HG03097 (cell line): ENCODE measurements around the gene CAMTA1.

Source experiments
- ATAC-seq: cut with Tn5 transposase; IDR thresholded peaks from one replicate; pipeline ENCODE4 v1.9.1; 2021; ENCODE audit not compliant: unreplicated experiment, low FRiP score

The CAMTA1 gene

DNA sequence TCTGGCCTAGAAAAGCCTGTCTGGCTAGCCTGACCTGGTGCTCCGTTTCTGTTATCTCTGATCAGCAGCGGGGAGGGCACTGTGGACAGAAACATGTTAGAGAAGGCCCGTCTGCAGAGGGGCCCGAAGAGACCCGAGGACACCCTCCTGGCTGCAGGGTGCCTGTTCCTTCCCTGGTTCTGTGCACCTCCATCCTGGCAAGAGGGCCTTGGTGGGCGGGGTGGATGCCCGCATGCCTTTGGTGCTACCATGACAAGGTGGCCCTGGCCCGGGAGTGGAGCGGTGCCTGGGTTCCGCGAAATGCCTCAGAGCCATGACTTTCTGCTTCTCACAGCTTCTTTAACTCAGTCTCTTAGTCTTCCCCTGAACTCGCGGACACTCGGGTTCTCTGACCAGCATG is 233.6 kb downstream of the CAMTA1 start:
- ATAC-seq, result no peak

DNA sequence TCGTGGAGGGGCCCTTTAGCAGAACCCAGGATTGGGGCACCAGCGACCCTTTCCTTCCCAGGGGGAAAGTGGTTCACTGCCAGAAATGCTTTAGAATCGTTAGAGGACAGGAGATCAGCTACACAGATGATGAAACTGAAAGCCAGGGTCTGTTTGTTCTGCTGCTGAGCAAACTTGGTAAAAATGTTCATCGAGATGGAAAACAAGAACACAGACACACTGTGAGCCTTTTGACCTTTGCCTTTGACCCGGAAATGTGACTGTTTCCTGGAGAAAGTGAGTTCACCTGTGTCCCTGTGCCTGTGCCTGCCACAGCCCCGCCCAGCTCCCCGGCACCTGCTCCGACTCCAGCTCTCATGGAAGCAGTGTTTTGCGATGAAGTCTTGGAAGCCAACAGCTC is 234.3 kb downstream of the CAMTA1 start:
- no peak for ATAC-seq

DNA sequence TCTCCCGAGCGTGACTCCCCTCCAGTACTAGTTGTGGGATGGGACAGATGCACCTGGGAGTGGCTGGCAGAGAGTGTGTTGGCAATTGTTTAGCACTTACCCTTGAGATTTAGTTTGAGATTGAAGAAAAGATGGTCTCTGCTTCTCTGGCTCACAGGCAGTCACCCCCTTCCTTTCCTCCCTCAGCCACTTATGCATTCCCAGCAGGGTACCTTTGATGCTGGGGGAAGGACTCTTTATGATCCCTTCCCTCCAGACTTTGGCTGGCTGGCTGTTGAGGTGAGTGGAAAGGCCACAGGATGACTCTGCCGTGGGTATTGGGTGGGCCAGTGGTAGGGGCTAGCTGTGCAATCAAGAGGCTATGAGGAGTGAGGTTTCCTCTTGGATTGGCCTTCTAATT is 236.8 kb downstream of the CAMTA1 start:
- ATAC-seq, result no peak

DNA sequence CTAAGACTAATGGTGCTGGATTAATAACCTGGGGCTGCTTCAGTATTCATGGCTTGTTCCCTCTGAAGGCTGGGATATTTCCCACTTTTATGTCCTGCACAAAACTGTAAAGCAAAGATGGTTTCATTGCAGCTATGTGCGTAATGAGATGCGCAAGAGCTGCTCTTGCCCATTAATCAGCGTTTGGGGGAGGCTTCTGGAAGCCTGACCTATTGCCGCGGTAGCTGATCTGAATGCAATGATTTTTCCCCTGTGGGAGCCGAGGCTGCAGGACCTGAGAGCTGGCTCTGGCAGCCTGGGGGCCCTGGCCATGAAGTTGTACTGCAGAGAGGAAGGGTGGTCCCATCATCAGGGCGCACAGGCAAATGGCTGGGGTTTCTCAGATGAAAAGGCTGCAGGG is 239.8 kb downstream of the CAMTA1 start:
- ATAC-seq, result no peak

DNA sequence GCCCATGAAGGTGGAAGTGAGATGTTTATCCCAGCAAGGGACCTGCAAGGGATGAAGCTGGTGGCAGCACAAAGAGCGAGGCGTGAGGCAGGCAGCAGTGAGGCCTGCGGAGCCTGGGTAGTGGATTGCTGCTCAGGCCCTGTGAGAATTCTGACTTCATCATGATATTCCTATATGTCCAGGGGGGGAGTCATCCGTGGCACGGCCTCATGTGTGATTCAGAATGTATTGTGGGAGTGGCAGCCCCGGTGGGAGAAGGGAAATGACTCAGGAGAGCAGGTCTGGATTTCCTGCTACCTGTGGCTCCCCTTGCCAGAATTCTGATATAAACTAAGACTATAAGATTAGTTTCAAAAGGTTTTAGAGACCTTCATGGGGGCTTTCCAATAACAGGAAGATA is 240.9 kb downstream of the CAMTA1 start:
- ATAC-seq, result no peak

DNA sequence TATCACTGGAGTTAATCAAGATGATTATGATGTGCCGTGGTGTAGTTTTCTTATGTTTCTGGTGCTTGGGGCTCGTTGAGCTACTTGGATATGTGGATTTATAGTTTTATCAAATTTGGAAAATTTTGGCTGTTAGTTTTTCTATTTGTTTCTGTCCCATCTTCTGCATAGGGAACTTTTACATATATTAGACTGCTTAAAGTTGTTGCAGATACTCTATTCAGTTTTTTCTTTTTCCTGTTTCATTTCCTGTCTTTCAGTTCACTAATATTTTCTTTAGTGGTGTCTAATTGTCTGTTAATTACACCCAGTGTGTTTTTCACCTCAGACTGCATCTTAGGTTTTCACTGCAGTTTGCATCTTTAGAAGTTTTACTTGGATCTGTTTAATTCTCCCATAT is 247.7 kb downstream of the CAMTA1 start:
- ATAC-seq, result no peak

DNA sequence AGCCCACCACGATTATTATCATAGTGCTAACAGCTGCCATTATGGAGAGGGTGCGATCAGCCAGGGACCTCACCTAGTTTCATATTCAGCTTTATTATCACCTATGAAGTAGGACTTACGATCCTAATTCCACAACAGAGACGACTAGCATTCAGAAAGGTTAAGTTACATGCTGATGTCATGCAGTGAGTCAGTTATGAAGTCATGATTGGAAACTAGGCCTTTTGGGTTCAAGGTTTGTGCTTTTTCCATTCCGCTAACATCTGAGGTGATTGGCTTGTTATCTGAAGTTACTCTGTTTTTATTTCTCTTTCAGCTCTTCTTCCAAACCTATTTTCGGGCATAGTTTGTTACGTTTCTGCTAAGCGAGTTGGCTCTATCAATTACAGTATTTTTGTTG is 251.1 kb downstream of the CAMTA1 start:
- ATAC-seq, result no peak

DNA sequence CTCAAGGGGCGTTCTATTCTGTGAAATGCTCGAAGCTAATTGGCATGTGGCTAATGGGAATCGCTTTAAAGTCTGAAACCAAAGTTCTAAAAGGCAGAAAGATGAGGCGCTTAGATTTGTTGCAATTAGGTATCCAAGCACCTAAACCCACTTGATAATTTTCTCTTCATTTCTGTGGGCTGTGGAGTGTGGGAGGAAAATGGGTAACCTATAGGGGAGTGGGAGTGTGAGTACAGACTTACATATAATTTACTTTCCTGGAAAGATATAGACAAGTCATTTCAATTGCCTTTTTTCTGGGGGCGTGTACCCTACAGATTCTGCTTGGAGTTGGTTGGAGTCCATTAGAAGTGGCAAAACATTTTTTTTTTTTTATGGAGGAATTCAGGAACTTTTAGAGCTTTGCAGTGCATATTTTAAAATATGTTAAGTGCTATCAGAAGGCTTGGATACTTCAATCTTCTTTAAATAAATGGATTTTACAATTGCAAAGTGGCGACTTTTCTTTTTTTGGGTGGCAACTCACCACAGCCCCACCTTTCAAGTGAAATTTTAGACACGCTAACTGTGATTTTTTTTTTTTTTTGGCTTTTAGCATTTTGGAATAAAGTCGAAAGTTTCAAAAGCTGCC is 254.5 kb downstream of the CAMTA1 start:
- no peak for ATAC-seq

DNA sequence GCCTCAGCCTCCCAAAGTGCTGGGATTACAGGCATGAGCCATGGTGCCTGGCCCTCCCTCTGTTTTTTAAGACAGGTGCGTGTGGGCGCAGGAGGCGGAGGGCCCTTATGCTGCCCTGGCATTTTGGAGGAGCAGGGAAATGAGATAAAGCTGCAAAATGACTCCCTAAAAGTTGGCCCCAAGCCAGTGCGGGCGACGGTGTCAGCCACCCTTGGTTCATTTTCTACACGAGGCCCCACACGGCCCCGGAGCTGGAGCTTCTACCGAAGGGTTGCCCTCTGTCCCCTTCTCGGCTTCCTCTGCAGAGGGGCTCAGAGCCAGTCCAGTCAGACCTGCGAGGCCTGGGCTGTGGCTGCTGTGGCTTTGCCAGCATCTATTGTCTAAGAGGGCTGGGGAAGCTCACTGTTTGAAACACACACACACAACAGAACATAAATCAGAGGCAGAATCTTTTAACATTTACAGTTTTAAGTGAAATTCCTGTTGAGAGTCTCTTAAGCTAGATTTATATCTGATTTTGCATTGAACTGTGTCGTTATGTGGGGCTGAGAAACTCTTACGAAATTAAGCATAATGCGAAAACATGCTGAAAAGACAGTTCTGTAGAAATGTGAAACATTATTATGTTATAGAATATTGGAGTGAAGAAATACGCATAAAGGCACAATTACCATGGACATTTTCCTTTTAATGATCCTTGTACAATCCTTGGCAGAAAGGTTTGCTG is 255.9 kb downstream of the CAMTA1 start:
- no peak for ATAC-seq

DNA sequence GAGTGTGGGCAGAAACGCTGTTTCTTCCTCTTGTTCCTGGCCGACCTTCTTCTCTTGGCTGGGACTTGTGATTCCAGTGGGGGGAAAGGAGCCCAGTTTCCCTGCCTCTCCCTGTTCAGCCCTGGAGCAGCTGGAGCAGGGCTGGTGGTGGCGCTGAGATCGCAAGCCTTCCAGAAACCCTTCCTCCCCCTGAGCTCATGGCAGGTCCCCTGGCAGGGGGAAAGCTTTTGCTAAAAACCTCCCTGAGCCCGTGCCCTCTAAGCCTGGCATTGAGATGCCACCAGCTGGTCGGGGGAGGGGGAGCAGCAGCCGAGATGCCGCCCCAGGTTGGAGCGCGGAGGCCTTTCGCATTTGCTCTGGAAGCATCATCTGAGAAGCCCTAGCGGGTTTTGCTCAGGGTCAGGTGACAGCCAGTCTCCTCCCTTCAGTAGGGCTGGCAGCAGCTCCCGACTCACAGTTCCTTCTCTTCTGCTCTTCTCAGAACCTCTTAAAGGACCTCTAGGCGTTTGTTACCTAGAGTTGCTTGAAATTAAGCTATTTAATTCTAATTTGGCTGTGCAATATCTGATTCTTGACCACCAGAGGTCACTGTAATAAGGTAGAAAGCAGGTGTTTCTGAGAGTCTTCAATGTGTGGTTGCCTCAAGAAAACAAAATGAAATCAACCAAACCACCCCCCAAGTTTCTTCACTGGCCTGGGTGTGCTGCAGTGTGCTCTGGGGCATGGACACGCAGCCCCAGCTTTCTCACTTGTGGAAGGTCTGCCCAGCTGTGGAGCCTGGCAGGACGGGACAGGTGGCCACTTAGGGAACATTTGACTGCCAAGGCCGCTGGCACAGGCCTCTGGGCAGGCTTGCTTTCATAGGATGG is 257.3 kb downstream of the CAMTA1 start:
- ATAC-seq, result no peak

DNA sequence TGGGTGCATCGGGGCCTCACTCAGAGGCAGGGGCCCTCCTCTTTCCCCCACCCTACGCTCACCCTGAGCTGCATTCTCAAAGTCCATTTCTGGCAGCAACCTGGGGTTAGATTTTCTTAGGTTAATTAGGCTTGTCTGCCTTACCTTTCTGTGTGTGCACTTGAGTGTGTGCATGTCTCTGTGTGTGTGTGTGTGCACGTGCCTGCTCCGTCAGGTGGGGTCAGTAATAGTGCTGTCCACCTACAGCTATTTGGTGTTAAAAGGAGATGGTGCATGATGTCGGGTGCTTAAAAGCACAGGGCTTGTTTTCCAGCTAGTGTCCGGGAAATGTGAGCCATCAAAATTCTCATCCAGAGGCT is 257.9 kb downstream of the CAMTA1 start:
- no peak for ATAC-seq

DNA sequence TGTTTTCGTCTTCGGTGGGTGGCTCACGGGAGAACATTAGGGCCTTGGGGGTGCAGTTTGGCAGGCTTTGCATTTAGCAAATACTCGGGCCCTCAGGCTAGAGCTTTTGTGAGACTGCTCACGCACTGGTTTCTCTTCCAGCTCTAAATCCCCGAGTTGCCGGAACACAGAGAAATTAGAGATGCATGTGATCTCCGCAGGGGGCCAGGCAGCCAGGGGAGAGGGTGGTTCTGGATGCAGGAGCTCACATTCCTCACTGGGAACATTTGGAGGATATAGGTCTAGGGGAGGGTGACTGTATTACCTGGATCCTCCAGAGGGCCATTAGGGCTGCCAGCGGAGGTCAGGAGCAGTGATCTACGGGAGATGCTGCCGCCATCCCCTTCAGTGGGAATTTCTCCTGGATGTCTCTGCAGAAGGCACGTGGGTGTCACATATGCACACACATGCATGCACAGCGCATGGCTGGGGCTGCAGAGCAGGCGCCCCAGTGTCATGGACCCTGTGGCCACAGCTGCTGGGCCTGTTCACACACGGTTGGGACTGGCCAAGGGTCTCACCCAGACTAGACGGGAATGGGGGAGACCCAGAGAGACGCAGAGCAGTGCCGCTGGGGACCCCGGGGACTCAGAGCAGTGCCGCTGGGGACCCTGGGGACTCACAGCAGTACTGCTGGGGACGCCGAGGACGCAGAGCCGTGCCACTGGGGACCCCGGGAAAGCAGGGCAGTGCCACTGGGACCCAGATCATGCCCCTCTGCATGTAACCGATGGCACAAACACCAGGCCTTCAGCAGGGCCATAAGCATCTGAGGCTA is 258.7 kb downstream of the CAMTA1 start:
- ATAC-seq, result no peak

DNA sequence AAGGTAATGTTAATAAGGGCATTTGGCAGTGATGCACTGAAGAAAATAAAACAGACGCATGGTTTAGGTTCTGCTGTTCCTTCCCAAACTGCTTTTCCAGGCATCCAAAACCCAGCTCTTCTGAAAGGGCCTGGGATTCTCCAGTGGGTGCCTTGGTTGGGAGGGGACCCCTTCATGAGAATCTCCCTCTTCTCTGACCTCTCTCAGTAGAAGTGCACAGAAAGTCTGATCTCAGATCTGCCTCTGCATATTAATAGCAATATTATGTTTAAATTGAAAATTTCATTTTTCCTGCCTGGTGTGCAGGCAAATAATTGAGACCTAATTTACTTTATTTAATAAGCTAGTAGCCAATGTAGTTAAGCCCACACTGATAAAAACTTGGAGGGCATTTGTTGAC is 260.6 kb downstream of the CAMTA1 start:
- no peak for ATAC-seq

DNA sequence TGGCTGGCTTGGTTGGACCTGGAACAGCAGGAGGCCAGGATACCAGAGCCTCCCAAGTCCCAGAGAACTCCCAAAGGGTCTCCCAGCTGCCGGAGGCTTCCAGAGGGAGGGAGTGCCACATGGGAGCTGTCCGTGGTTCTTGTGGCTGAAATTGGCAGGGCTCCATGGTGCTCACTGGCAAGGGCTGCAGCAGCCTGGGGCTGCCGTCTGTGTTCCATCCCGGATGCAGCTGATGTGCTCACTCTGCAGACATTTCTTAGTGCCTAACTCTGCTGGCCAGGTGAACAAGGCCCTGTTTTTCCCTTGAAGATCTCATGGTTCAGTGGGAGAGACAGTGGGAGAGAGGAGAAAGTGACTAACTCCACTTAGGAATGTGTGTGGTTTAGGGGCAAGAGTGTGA is 261.1 kb downstream of the CAMTA1 start:
- ATAC-seq, result no peak

DNA sequence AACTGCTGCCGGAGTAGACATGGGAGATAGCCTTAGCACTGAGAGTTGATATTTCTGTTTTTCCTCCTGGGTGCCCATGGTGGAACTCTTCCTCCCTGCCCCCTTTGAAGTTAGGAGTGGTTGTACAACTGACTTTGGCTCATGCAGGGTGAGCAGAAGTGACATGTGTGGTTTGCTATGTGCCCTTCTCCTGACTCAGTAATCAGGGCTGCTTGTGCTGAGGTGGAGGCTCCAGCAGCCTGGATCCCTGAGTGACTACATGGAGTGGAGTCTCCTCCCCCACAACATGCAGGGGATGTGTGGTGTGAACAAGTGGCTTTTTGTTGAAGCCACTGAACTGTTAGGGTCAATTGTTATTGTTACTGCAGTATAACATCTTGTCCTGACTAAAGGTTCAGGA is 261.6 kb downstream of the CAMTA1 start:
- no peak for ATAC-seq

DNA sequence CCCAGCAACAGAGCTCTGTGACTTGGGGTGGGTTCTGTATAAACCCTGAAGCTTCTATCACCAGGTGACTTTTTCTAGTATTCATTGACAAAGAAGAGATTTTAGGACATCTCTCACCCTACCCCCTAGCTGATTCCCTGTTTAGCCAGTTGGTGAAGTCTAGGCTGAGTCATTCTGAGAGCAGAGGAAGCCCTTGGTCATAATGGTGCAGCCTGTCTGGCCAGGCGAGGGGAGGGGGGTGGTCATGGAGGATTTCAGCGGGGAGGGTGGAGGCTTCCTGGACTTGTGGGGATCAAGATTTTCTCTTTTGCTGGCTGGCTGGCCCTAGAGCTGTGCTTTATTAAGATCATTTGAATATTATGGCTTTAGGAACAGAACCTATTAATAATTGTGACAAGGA is 262.6 kb downstream of the CAMTA1 start:
- no peak for ATAC-seq

DNA sequence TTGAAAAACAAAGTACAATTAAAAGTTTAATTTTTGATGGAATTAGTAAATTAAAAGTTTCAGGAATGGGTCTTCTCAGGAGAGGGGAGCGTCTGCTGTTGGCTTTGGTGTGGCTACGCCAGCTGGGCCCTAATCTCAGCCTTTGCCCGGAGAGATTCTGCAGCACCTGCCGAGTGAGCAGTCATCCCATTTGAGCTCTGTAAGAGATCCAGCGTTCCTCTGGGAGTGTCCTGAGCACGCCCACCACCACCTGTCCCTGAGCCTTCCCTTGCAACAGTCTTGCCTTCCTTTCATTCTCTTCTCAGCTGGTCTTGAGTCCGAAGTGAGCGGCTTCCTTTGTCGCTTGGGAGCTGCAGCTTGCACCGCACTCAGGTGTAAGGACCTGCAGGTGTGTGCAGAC is 263.1 kb downstream of the CAMTA1 start:
- no peak for ATAC-seq

DNA sequence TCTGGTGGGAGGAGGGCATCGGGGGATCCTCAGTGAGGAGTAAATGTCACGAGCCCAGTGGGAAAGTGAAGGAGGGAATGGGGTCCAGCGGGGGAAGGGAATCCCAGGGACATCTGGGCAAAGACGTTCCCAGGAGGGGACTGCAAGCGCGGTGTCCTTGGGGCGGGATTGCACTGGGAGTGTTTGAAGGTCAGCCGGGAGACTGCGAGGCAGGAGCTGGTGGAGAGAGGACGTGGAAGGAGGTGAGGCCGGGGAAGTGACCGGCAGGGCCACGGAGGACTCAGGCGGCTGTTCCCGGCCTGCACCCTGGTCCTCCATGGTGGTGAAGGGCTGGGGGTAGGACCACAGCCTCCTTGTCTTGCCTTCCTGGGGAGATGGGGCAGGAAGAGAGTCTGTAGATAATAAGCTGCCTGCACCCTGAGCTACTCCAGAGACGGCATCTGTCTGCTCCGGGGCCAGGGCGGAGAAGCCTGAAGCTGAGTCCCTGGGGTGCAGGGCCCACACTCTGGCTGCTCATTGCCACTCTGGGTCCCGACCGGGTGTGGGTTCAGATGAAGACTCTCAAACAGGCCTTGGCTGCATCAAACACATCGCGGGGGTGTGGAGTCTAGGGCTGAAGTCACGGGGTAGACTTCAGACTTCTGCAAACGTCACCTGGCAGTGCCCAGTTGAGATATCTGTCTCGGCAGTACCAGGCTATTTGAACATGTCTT is 264.8 kb downstream of the CAMTA1 start:
- ATAC-seq, result no peak

DNA sequence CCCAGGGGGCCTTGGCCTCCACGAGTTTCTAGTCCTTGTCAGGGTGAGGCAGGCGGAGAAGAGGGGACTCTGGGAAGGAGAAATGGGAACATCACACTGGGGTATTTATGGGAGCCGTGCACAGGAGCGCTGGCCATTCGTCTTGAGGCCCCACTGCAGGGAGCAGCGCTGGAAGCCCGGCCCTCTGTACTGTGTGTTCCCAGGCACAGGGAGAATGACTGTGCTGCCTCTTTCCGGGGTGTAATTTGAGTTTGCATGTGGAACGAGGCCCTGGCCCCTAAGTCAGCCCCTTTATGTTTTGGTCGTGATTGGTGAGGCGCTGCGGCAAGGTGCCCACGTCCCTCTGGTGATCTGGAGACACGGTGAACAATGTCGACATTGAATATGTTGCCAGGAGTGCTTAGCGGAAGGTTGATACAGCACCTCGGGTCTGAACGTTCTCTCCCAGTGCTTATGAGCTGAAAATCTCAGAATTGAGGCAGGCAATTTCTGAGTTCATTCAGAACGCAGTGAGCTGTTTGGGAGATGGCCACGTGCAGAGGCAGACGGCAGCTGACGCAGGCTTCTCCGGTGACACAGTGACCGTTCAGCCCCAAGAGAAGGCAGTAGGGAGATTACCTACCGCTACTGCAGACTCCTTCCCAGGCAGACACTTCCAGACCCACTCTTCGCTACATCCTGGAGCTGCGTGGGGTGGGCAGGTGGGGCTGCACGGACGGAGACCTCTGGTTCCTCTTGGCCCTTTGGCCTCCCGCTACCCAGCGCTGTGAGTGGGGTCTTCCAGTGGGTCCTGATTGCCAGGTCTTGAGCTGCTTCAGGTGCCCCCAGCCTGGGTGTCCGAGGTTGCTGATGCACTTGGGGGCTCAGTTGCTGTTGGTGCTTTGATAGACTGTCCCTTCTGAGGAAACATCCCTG is 265.8 kb downstream of the CAMTA1 start:
- ATAC-seq, result no peak
